22Rv1 (cell line): Measurements from ENCODE around the gene SSX5.

Experiments used
- ZFX ChIP-seq: fragments of 450-650 bp; IDR thresholded peaks from 2 replicates; pipeline ENCODE4 v1.6.1; 2017; ENCODE audit warnings: antibody characterized with exemption, borderline replicate concordance
- TF ChIP-seq, protein P1 (sequence below): fragments of 450-650 bp; IDR thresholded peaks from 2 replicates; pipeline ENCODE4 v1.5.1; 2017; ENCODE audit warnings: mild to moderate bottlenecking

DNA sequence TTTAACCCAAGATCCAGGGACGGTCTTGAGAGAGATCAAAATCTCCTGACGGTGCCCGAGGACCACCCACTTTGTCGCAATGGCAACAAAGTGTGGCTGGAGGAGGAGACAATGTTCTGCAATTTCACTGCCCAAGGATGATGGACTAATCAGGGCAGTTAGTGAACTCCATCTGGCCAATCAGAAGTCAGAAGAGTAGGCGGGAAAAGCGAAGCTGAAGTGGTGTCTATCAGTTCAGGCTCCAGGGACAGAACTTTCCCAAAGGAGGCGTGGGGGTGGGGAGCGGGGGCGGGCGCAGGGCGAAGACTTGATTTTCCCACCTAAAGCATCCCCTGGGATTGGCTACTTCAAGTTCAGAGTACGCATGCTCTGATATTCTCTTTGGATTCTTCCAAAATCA lies 40.6 kb downstream of the SSX5 start:
- TF ChIP-seq, protein P1, sequence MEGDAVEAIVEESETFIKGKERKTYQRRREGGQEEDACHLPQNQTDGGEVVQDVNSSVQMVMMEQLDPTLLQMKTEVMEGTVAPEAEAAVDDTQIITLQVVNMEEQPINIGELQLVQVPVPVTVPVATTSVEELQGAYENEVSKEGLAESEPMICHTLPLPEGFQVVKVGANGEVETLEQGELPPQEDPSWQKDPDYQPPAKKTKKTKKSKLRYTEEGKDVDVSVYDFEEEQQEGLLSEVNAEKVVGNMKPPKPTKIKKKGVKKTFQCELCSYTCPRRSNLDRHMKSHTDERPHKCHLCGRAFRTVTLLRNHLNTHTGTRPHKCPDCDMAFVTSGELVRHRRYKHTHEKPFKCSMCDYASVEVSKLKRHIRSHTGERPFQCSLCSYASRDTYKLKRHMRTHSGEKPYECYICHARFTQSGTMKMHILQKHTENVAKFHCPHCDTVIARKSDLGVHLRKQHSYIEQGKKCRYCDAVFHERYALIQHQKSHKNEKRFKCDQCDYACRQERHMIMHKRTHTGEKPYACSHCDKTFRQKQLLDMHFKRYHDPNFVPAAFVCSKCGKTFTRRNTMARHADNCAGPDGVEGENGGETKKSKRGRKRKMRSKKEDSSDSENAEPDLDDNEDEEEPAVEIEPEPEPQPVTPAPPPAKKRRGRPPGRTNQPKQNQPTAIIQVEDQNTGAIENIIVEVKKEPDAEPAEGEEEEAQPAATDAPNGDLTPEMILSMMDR: no peak
- no peak for TF ChIP-seq ZFX
